K562 (cell line): Measurements from ENCODE around the gene SMAD5. TPM values are rescaled to one million over a fixed set of nuclear protein-coding genes. Genes with fewer than 3 reads are reported as not detected.

ENCODE experiments used
- ATF1 ChIP-seq, 2 experiments: fragments of 450-650 bp in 1 of 2; IDR thresholded peaks; 2 replicates each; pipeline ENCODE4 v1.6.1; 2016; ENCODE audit warnings: missing compliant biosample characterization in 1 of 2, missing genetic modification characterization in 1 of 2
- C11orf30 ChIP-seq: fragments of 450-650 bp; IDR thresholded peaks from 2 replicates; pipeline ENCODE4 v1.6.1; 2016; ENCODE audit warnings: low read depth, mild to moderate bottlenecking
- CCNT2 ChIP-seq: IDR thresholded peaks from 2 replicates; pipeline ENCODE4 v1.6.1; 2011; ENCODE audit warnings: borderline replicate concordance, low read depth, mild to moderate bottlenecking, moderate library complexity, mixed read lengths, low read length; ENCODE audit not compliant: insufficient read length; ENCODE audit errors: extremely low read depth
- CREM ChIP-seq: IDR thresholded peaks from 2 replicates; pipeline ENCODE4 v1.6.1; 2014; ENCODE audit warnings: antibody characterized with exemption, low read depth
- DACH1 ChIP-seq: fragments of 450-650 bp; IDR thresholded peaks from 2 replicates; pipeline ENCODE4 v1.6.1; 2018; ENCODE audit not compliant: partially characterized antibody
- E2F3 ChIP-seq: fragments of 250-450 bp; sonication (Bioruptor Pico); IDR thresholded peaks from 2 replicates; pipeline ENCODE4 v1.4.0; 2020; ENCODE audit warnings: mild to moderate bottlenecking
- KAT7 ChIP-seq: sonication (generic); formaldehyde crosslinking; IDR thresholded peaks from 2 replicates; pipeline ENCODE4 v1.8.0; 2022; ENCODE audit warnings: missing genetic modification reagents, mild to moderate bottlenecking, borderline replicate concordance
- NBN ChIP-seq: fragments of 450-650 bp; IDR thresholded peaks from 2 replicates; pipeline ENCODE4 v1.6.1; 2016; ENCODE audit warnings: low read depth, mild to moderate bottlenecking
- POLR2B ChIP-seq: fragments of 450-650 bp; IDR thresholded peaks from 2 replicates; pipeline ENCODE4 v1.6.1; 2018; ENCODE audit warnings: low read depth; ENCODE audit not compliant: partially characterized antibody
- RBM25 ChIP-seq: fragments of 200-400 bp; formaldehyde crosslinking; IDR thresholded peaks from 2 replicates; pipeline ENCODE4 v1.6.1; 2018; ENCODE audit warnings: low read length, low read depth, moderate library complexity; ENCODE audit not compliant: severe bottlenecking
- RBM39 ChIP-seq: fragments of 200-400 bp; formaldehyde crosslinking; optimal IDR thresholded peaks from 2 replicates; pipeline ENCODE3; 2018; ENCODE audit warnings: low read depth, low read length
- SP1 ChIP-seq: sonication (generic); formaldehyde crosslinking; IDR thresholded peaks from 2 replicates; pipeline ENCODE4 v1.8.1; 2022; ENCODE audit warnings: mild to moderate bottlenecking, missing genetic modification reagents
- STAG1 ChIP-seq: sonication (generic); formaldehyde crosslinking; IDR thresholded peaks from 2 replicates; pipeline ENCODE4 v1.5.0; 2020; ENCODE audit warnings: missing genetic modification reagents, borderline replicate concordance
- YY1 ChIP-seq, 3 experiments: IDR thresholded peaks; 2 replicates each; pipeline ENCODE4 v1.6.1; 2011; ENCODE audit warnings: low read length in 2 of 3, mild to moderate bottlenecking in 2 of 3, moderate library complexity in 2 of 3, borderline replicate concordance in 1 of 3, control low read depth in 1 of 3, low read depth in 1 of 3; ENCODE audit not compliant: insufficient read depth in 3 of 3, insufficient replicate concordance in 2 of 3, control insufficient read depth in 1 of 3, insufficient read length in 1 of 3; ENCODE audit errors: extremely low read depth in 1 of 3
- ZNF384 ChIP-seq: IDR thresholded peaks from 2 replicates; pipeline ENCODE4 v1.6.1; 2012; ENCODE audit warnings: low read depth, low read length, improper control_type of control experiment
- polyA plus RNA-seq, 8 experiments: library from polyadenylated mRNA; depleted of rRNA in 4 of 8; stranded (reverse) in 5 of 8; unstranded in 3 of 8; fragments of >200 nt; fragmentation: Nextera tagmentation in 2 of 8; fragmentation: Illumina TruSeq in 1 of 8; extraction: Ambion mirVana in 2 of 8; extraction: Trizol in 1 of 8; gene quantifications; 2 replicates each; pipeline versions ENCODE4 v1.2.1 to v1.2.3, GENCODE V29; 2011 to 2014; ENCODE audit warnings: inconsistent platforms in 1 of 8, missing spikeins in 1 of 8
- total RNA-seq, 7 experiments: library from RNA; depleted of rRNA in 6 of 7; stranded (reverse); fragments of >200 nt in 6 of 7; fragmentation: Illumina TruSeq in 2 of 7; extraction: Trizol in 2 of 7; gene quantifications; 2 replicates each; pipeline versions ENCODE4 v1.2.1 to v1.2.3, GENCODE V29; 2011 to 2021; ENCODE audit warnings: low replicate concordance in 1 of 7
- TF ChIP-seq, protein P1 (sequence below), 2 experiments: IDR thresholded peaks; 2 replicates each; pipeline ENCODE4 v1.6.1; 2011; ENCODE audit warnings: borderline replicate concordance in 1 of 2, control low read depth in 1 of 2, low read depth in 1 of 2, low read length in 1 of 2, mild to moderate bottlenecking in 1 of 2, mixed read lengths in 1 of 2, moderate library complexity in 1 of 2; ENCODE audit not compliant: insufficient read depth in 1 of 2, insufficient read length in 1 of 2, poor library complexity in 1 of 2, severe bottlenecking in 1 of 2; ENCODE audit errors: extremely low read depth in 1 of 2
- TF ChIP-seq, protein P2 (sequence below), 3 experiments: fragments of 200-800 bp in 1 of 3; fragments of 250-450 bp in 1 of 3; fragments of 450-650 bp in 1 of 3; sonication (Bioruptor Pico) in 1 of 3; sonication (Bioruptor generic) in 1 of 3; formaldehyde crosslinking in 1 of 3; IDR thresholded peaks; 2 replicates each; pipeline versions ENCODE4 v1.6.1 to v1.8.0; 2016 to 2022; ENCODE audit warnings: mild to moderate bottlenecking in 2 of 3, missing genetic modification characterization in 2 of 3, missing compliant biosample characterization in 1 of 3, moderate library complexity in 1 of 3
- TF ChIP-seq, protein P3 (sequence below): sonication (generic); formaldehyde crosslinking; IDR thresholded peaks from 2 replicates; pipeline ENCODE4 v1.8.0; 2022; ENCODE audit warnings: missing genetic modification reagents, mild to moderate bottlenecking, moderate library complexity, borderline replicate concordance
- TF ChIP-seq, protein P4 (sequence below): sonication (generic); formaldehyde crosslinking; IDR thresholded peaks from 2 replicates; pipeline ENCODE4 v1.9.0; 2022; ENCODE audit warnings: mild to moderate bottlenecking, missing genetic modification reagents

SMAD5 gene
- total and polyA plus RNA-seq, 9 of the 15 experiments (the other 6 are each of a cell fraction or from before 2014, with no cell fraction given) = 12.4 to 53.9 (median 20.3) TPM

DNA sequence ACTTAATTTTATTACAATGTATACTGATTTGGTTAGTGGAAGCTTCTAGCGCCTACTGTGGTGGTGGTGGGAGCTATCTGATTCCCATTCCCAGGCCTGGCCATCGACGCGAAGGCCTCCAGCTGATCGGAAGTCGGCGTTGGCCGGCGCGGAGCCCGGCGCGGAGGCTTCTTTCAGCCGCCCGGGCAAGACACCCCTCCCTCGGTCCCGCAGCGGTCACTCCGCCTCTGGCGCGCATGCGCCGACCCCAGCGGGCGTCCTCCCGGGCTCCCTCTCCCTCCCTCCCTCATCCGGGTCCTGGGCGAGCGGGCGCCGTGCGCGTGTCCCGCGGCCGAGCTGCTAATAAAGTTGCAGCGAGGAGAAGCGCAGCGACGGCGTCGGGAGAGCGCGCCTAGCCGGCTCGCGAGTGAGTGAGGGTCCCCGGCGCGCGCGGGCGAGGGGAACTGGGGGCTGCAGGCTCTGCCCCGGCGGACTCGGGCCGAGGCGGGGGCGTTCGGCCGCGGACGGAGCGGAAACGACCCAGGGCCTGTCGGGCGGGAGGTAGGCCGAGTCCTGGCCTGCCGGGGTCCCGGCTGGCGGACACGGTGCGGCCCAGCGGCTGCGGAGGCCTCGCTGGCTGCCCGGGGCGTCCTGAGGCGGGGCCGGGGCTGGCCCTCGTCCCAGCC lies at the start of gene SMAD5 (continued):
- TF ChIP-seq, protein P1, sequence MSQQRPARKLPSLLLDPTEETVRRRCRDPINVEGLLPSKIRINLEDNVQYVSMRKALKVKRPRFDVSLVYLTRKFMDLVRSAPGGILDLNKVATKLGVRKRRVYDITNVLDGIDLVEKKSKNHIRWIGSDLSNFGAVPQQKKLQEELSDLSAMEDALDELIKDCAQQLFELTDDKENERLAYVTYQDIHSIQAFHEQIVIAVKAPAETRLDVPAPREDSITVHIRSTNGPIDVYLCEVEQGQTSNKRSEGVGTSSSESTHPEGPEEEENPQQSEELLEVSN (IDR thresholded peaks at IDR 0.05; ENCODE audit: borderline replicate concordance in 1 of 2, extremely low read depth in 1 of 2, insufficient read depth in 1 of 2, insufficient read length in 1 of 2, low read depth in 1 of 2, low read length in 1 of 2, poor library complexity in 1 of 2, severe bottlenecking in 1 of 2) = peak; percentile 85 to 92
- TF ChIP-seq RBM25 (peak; percentile 44), CREM (peak; percentile 85), RBM39 (no peak), KAT7 (CRISPR knock-in tag) (peak; percentile 84; the same call in 1 of the 2 replicates), DACH1 (peak; percentile 86), CCNT2 (peak; percentile 83), ATF1 (CRISPR knock-in tag; IDR thresholded peaks at IDR 0.05) (peak; percentile 70; the same call in 1 of the 2 replicates), ATF1 (tag; IDR thresholded peaks at IDR 0.05) (peak; percentile 86), ZNF384 (peak; percentile 70), STAG1 (CRISPR knock-in tag) (0 out of 2 replicates have a peak, but pooled peaks have one; percentile 6), C11orf30 (peak; percentile 62), POLR2B (peak; percentile 50), YY1 (IDR thresholded peaks at IDR 0.05; ENCODE audit: borderline replicate concordance in 1 of 3, control insufficient read depth in 1 of 3, extremely low read depth in 1 of 3, insufficient read depth in 3 of 3, insufficient read length in 1 of 3, insufficient replicate concordance in 2 of 3, low read depth in 1 of 3, low read length in 2 of 3) (peak in 1 of 3 experiments; percentile 69), SP1 (CRISPR knock-in tag) (peak; percentile 24; the same call in 1 of the 2 replicates), E2F3 (CRISPR knock-in tag) (peak; percentile 70; the same call in 1 of the 2 replicates), NBN (no peak)
- TF ChIP-seq, protein P2, sequence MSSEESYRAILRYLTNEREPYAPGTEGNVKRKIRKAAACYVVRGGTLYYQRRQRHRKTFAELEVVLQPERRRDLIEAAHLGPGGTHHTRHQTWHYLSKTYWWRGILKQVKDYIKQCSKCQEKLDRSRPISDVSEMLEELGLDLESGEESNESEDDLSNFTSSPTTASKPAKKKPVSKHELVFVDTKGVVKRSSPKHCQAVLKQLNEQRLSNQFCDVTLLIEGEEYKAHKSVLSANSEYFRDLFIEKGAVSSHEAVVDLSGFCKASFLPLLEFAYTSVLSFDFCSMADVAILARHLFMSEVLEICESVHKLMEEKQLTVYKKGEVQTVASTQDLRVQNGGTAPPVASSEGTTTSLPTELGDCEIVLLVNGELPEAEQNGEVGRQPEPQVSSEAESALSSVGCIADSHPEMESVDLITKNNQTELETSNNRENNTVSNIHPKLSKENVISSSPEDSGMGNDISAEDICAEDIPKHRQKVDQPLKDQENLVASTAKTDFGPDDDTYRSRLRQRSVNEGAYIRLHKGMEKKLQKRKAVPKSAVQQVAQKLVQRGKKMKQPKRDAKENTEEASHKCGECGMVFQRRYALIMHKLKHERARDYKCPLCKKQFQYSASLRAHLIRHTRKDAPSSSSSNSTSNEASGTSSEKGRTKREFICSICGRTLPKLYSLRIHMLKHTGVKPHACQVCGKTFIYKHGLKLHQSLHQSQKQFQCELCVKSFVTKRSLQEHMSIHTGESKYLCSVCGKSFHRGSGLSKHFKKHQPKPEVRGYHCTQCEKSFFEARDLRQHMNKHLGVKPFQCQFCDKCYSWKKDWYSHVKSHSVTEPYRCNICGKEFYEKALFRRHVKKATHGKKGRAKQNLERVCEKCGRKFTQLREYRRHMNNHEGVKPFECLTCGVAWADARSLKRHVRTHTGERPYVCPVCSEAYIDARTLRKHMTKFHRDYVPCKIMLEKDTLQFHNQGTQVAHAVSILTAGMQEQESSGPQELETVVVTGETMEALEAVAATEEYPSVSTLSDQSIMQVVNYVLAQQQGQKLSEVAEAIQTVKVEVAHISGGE (CRISPR knock-in tag; IDR thresholded peaks at IDR 0.05) = peak in 1 of 3 experiments; percentile 79; a peak in 2 of 6 replicates
- TF ChIP-seq, protein P3, sequence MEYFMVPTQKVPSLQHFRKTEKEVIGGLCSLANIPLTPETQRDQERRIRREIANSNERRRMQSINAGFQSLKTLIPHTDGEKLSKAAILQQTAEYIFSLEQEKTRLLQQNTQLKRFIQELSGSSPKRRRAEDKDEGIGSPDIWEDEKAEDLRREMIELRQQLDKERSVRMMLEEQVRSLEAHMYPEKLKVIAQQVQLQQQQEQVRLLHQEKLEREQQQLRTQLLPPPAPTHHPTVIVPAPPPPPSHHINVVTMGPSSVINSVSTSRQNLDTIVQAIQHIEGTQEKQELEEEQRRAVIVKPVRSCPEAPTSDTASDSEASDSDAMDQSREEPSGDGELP = peak; percentile 98
- TF ChIP-seq, protein P4, sequence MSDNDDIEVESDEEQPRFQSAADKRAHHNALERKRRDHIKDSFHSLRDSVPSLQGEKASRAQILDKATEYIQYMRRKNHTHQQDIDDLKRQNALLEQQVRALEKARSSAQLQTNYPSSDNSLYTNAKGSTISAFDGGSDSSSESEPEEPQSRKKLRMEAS = peak; percentile 83
